K562 (cell line): Measurements from ENCODE around the gene RHEBL1. TPM values are rescaled to one million over a fixed set of nuclear protein-coding genes. Genes with fewer than 3 reads are reported as not detected.

ENCODE experiments used
- CREB1 ChIP-seq, 2 experiments: sonication (generic) in 1 of 2; formaldehyde crosslinking in 1 of 2; IDR thresholded peaks; 2 replicates each; pipeline versions ENCODE4 v1.6.1 to v1.8.0; 2012 to 2022; ENCODE audit warnings: inconsistent platforms in 1 of 2, mild to moderate bottlenecking in 1 of 2, missing genetic modification reagents in 1 of 2, moderate library complexity in 1 of 2
- KLF1 ChIP-seq: fragments of 450-650 bp; IDR thresholded peaks from 2 replicates; pipeline ENCODE4 v1.6.1; 2016; ENCODE audit warnings: missing genetic modification characterization, missing compliant biosample characterization
- L3MBTL2 ChIP-seq: fragments of 450-650 bp; IDR thresholded peaks from 2 replicates; pipeline ENCODE4 v1.6.1; 2016; ENCODE audit warnings: mild to moderate bottlenecking, moderate library complexity
- NR1H2 ChIP-seq: sonication (generic); formaldehyde crosslinking; IDR thresholded peaks from 2 replicates; pipeline ENCODE4 v1.4.0; 2020; ENCODE audit warnings: mild to moderate bottlenecking, missing genetic modification reagents
- POU5F1 ChIP-seq: fragments of 150-350 bp; IDR thresholded peaks from 2 replicates; pipeline ENCODE4 v1.6.1; 2014; ENCODE audit warnings: borderline replicate concordance, low read length, low read depth, mild to moderate bottlenecking; ENCODE audit not compliant: partially characterized antibody
- TOE1 ChIP-seq, 2 experiments: fragments of 450-650 bp in 1 of 2; sonication (generic) in 1 of 2; formaldehyde crosslinking in 1 of 2; IDR thresholded peaks; 2 replicates each; pipeline versions ENCODE4 v1.7.1 to v1.8.0; 2016 to 2022; ENCODE audit warnings: borderline replicate concordance in 2 of 2, mild to moderate bottlenecking in 2 of 2, antibody characterized with exemption in 1 of 2, inconsistent platforms in 1 of 2, low read depth in 1 of 2, missing genetic modification reagents in 1 of 2, moderate library complexity in 1 of 2
- ZFP1 ChIP-seq: fragments of 450-650 bp; formaldehyde crosslinking; IDR thresholded peaks from 2 replicates; pipeline ENCODE4 v1.4.0; 2020; ENCODE audit warnings: mild to moderate bottlenecking, mixed read lengths
- ZFX ChIP-seq: sonication (generic); formaldehyde crosslinking; IDR thresholded peaks from 2 replicates; pipeline ENCODE4 v1.8.0; 2022; ENCODE audit warnings: mild to moderate bottlenecking, missing genetic modification reagents, moderate library complexity
- polyA plus RNA-seq, 8 experiments: library from polyadenylated mRNA; depleted of rRNA in 4 of 8; stranded (reverse) in 5 of 8; unstranded in 3 of 8; fragments of >200 nt; fragmentation: Nextera tagmentation in 2 of 8; fragmentation: Illumina TruSeq in 1 of 8; extraction: Ambion mirVana in 2 of 8; extraction: Trizol in 1 of 8; gene quantifications; 2 replicates each; pipeline versions ENCODE4 v1.2.1 to v1.2.3, GENCODE V29; 2011 to 2014; ENCODE audit warnings: inconsistent platforms in 1 of 8, missing spikeins in 1 of 8
- total RNA-seq, 7 experiments: library from RNA; depleted of rRNA in 6 of 7; stranded (reverse); fragments of >200 nt in 6 of 7; fragmentation: Illumina TruSeq in 2 of 7; extraction: Trizol in 2 of 7; gene quantifications; 2 replicates each; pipeline versions ENCODE4 v1.2.1 to v1.2.3, GENCODE V29; 2011 to 2021; ENCODE audit warnings: low replicate concordance in 1 of 7
- TF ChIP-seq, protein P1 (sequence below): sonication (generic); formaldehyde crosslinking; IDR thresholded peaks from 2 replicates; pipeline ENCODE4 v1.8.0; 2022; ENCODE audit warnings: mild to moderate bottlenecking, missing genetic modification reagents
- TF ChIP-seq, protein P2 (sequence below): IDR thresholded peaks from 3 replicates; pipeline ENCODE4 v1.6.1; 2011; ENCODE audit warnings: borderline replicate concordance, mild to moderate bottlenecking, moderate library complexity; ENCODE audit not compliant: insufficient read length; ENCODE audit errors: extremely low read depth
- TF ChIP-seq, protein P3 (sequence below): fragments of 150-350 bp; IDR thresholded peaks from 2 replicates; pipeline ENCODE4 v1.6.1; 2014; ENCODE audit warnings: low read depth, mild to moderate bottlenecking, low read length, borderline replicate concordance
- TF ChIP-seq, protein P4 (sequence below): fragments of 450-650 bp; IDR thresholded peaks from 2 replicates; pipeline ENCODE4 v1.6.1; 2017; ENCODE audit warnings: antibody characterized with exemption

Gene RHEBL1
- total and polyA plus RNA-seq, 9 of the 15 experiments (the other 6 are each of a cell fraction or from before 2014, with no cell fraction given): 4.3 to 36.1 (median 8.2) TPM

DNA sequence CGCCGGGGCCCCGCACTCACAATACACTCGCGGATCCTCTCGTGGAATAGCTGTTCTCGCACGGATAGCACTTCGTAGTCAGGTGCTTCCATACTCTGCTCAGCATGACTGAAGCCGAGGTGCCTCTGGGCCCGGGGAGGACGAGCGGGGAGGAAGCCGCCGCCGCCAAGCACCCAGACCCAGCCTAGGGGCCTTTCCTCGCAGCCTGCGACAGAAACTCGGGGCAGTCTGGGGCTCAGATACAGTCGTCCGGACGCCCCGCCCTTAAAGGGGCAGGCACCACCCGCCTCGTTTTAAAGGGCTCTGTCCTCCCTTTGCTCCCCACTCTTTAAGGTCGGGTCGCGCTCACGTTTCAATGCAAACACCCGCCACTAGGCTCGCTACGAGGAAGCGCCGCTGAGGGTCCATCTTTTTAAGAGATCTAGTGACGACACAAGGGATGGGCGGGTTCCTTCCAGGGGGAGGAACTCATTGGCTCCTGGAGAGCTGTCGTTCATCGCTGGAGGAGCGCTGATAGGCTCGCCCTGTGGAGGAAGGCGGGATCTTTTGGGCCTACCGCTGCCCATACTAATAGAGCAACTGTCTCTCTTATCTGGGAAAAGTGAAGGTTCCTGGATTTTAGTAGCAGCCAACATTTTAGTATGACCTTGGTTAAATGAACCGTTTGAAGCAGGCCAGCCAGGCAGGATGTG, 40.8 kb upstream of the RHEBL1 start, which contains the start of gene LMBR1L (continued):
- TF ChIP-seq, protein P1, sequence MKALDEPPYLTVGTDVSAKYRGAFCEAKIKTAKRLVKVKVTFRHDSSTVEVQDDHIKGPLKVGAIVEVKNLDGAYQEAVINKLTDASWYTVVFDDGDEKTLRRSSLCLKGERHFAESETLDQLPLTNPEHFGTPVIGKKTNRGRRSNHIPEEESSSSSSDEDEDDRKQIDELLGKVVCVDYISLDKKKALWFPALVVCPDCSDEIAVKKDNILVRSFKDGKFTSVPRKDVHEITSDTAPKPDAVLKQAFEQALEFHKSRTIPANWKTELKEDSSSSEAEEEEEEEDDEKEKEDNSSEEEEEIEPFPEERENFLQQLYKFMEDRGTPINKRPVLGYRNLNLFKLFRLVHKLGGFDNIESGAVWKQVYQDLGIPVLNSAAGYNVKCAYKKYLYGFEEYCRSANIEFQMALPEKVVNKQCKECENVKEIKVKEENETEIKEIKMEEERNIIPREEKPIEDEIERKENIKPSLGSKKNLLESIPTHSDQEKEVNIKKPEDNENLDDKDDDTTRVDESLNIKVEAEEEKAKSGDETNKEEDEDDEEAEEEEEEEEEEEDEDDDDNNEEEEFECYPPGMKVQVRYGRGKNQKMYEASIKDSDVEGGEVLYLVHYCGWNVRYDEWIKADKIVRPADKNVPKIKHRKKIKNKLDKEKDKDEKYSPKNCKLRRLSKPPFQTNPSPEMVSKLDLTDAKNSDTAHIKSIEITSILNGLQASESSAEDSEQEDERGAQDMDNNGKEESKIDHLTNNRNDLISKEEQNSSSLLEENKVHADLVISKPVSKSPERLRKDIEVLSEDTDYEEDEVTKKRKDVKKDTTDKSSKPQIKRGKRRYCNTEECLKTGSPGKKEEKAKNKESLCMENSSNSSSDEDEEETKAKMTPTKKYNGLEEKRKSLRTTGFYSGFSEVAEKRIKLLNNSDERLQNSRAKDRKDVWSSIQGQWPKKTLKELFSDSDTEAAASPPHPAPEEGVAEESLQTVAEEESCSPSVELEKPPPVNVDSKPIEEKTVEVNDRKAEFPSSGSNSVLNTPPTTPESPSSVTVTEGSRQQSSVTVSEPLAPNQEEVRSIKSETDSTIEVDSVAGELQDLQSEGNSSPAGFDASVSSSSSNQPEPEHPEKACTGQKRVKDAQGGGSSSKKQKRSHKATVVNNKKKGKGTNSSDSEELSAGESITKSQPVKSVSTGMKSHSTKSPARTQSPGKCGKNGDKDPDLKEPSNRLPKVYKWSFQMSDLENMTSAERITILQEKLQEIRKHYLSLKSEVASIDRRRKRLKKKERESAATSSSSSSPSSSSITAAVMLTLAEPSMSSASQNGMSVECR (CRISPR knock-in tag): peak; percentile 90
- TF ChIP-seq, protein P2, sequence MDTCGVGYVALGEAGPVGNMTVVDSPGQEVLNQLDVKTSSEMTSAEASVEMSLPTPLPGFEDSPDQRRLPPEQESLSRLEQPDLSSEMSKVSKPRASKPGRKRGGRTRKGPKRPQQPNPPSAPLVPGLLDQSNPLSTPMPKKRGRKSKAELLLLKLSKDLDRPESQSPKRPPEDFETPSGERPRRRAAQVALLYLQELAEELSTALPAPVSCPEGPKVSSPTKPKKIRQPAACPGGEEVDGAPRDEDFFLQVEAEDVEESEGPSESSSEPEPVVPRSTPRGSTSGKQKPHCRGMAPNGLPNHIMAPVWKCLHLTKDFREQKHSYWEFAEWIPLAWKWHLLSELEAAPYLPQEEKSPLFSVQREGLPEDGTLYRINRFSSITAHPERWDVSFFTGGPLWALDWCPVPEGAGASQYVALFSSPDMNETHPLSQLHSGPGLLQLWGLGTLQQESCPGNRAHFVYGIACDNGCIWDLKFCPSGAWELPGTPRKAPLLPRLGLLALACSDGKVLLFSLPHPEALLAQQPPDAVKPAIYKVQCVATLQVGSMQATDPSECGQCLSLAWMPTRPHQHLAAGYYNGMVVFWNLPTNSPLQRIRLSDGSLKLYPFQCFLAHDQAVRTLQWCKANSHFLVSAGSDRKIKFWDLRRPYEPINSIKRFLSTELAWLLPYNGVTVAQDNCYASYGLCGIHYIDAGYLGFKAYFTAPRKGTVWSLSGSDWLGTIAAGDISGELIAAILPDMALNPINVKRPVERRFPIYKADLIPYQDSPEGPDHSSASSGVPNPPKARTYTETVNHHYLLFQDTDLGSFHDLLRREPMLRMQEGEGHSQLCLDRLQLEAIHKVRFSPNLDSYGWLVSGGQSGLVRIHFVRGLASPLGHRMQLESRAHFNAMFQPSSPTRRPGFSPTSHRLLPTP: no peak
- TF ChIP-seq ZFX (CRISPR knock-in tag): peak; percentile 64
- TF ChIP-seq, protein P3, sequence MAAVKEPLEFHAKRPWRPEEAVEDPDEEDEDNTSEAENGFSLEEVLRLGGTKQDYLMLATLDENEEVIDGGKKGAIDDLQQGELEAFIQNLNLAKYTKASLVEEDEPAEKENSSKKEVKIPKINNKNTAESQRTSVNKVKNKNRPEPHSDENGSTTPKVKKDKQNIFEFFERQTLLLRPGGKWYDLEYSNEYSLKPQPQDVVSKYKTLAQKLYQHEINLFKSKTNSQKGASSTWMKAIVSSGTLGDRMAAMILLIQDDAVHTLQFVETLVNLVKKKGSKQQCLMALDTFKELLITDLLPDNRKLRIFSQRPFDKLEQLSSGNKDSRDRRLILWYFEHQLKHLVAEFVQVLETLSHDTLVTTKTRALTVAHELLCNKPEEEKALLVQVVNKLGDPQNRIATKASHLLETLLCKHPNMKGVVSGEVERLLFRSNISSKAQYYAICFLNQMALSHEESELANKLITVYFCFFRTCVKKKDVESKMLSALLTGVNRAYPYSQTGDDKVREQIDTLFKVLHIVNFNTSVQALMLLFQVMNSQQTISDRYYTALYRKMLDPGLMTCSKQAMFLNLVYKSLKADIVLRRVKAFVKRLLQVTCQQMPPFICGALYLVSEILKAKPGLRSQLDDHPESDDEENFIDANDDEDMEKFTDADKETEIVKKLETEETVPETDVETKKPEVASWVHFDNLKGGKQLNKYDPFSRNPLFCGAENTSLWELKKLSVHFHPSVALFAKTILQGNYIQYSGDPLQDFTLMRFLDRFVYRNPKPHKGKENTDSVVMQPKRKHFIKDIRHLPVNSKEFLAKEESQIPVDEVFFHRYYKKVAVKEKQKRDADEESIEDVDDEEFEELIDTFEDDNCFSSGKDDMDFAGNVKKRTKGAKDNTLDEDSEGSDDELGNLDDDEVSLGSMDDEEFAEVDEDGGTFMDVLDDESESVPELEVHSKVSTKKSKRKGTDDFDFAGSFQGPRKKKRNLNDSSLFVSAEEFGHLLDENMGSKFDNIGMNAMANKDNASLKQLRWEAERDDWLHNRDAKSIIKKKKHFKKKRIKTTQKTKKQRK: peak; percentile 77; the same call in 1 of the 2 replicates
- TF ChIP-seq CREB1 (IDR thresholded peaks at IDR 0.05): peak; percentile 90
- TF ChIP-seq CREB1 (CRISPR knock-in tag; IDR thresholded peaks at IDR 0.05): peak; percentile 91
- TF ChIP-seq POU5F1: no peak
- TF ChIP-seq KLF1 (tag): 0 out of 2 replicates have a peak, but pooled peaks have one; percentile 36
- TF ChIP-seq L3MBTL2: peak; percentile 57
- TF ChIP-seq, protein P4, sequence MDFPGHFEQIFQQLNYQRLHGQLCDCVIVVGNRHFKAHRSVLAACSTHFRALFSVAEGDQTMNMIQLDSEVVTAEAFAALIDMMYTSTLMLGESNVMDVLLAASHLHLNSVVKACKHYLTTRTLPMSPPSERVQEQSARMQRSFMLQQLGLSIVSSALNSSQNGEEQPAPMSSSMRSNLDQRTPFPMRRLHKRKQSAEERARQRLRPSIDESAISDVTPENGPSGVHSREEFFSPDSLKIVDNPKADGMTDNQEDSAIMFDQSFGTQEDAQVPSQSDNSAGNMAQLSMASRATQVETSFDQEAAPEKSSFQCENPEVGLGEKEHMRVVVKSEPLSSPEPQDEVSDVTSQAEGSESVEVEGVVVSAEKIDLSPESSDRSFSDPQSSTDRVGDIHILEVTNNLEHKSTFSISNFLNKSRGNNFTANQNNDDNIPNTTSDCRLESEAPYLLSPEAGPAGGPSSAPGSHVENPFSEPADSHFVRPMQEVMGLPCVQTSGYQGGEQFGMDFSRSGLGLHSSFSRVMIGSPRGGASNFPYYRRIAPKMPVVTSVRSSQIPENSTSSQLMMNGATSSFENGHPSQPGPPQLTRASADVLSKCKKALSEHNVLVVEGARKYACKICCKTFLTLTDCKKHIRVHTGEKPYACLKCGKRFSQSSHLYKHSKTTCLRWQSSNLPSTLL: no peak
- no peak for TF ChIP-seq ZFP1 (CRISPR knock-in tag)
- peak; percentile 28; the same call in 1 of the 2 replicates for TF ChIP-seq TOE1 (IDR thresholded peaks at IDR 0.05; ENCODE audit: borderline replicate concordance)
- no peak for TF ChIP-seq TOE1 (CRISPR knock-in tag; IDR thresholded peaks at IDR 0.05; ENCODE audit: borderline replicate concordance, low read depth)
- no peak for TF ChIP-seq NR1H2
